Left forelimb (tissue), 1 donor: ENCODE data around the gene FOXI3.

Source experiments
- DNase-seq: peaks from one replicate; pipeline ENCODE4 v3.0.0-alpha.2; 2018; ENCODE audit warnings: low spot score

Gene FOXI3

GRCh38 chr2:88452565-88452905 is at the start of gene FOXI3:
Gene FOXI3 (minus strand): TSS chr2:88452693. CDS start chr2:88452535, 158 bp downstream.
- DNase-seq: no peak

- DNase-seq: no peak
Observed at GRCh38 chr2:88500691-88501090, 48.2 kb upstream of the FOXI3 start.

GRCh38 chr2:88499204-88499603 is 46.7 kb upstream of the FOXI3 start:
- no peak for DNase-seq

GRCh38 chr2:88493481-88493880 is 41.0 kb upstream of the FOXI3 start:
- no peak for DNase-seq

- DNase-seq: no peak
Observed at GRCh38 chr2:88492002-88492401, 39.5 kb upstream of the FOXI3 start.

- DNase-seq: no peak
Observed at GRCh38 chr2:88489181-88489580, 36.7 kb upstream of the FOXI3 start.

GRCh38 chr2:88483200-88483599 is 30.7 kb upstream of the FOXI3 start:
- no peak for DNase-seq

- DNase-seq: no peak
Observed at GRCh38 chr2:88481691-88482336, 29.3 kb upstream of the FOXI3 start.

GRCh38 chr2:88472811-88473210 is 20.3 kb upstream of the FOXI3 start:
- no peak for DNase-seq

- no peak for DNase-seq
Observed at GRCh38 chr2:88471083-88471942, 18.8 kb upstream of the FOXI3 start.

GRCh38 chr2:88469202-88470114 is 17.0 kb upstream of the FOXI3 start:
- no peak for DNase-seq

GRCh38 chr2:88464153-88464552 is 11.7 kb upstream of the FOXI3 start:
- no peak for DNase-seq

GRCh38 chr2:88458633-88459032 is 6.1 kb upstream of the FOXI3 start:
- DNase-seq: no peak

- DNase-seq: no peak
Observed at GRCh38 chr2:88452980-88453582, 588 bp upstream of the FOXI3 start.

- no peak for DNase-seq
Observed at GRCh38 chr2:88451811-88452564, 505 bp downstream of the FOXI3 start.

GRCh38 chr2:88450925-88451810 is 1.3 kb downstream of the FOXI3 start:
- DNase-seq: no peak

- DNase-seq: no peak
Observed at GRCh38 chr2:88450186-88450585, 2.3 kb downstream of the FOXI3 start.

GRCh38 chr2:88448248-88448647 is 4.2 kb downstream of the FOXI3 start:
- DNase-seq: no peak

GRCh38 chr2:88443353-88443938 is 9.0 kb downstream of the FOXI3 start:
- DNase-seq: no peak

- no peak for DNase-seq
Observed at GRCh38 chr2:88442473-88442872, 10.0 kb downstream of the FOXI3 start.
